Heart left ventricle (tissue), 13 donors: ENCODE results near the gene KLK14.

Experiments used
- CTCF ChIP-seq, 12 donors: fragments of 200-600 bp; sonication (generic) in 4 of 12; IDR thresholded peaks; one replicate each; pipeline versions ENCODE4 v1.5.0 to v1.8.0; 2018 to 2022; ENCODE audit warnings: antibody characterized with exemption in 12 of 12, mild to moderate bottlenecking in 5 of 12
- POLR2A ChIP-seq, 2 donors: fragments of 450-650 bp; IDR thresholded peaks; one replicate each; pipeline ENCODE4 v1.6.1; 2017; ENCODE audit warnings: antibody characterized with exemption in 2 of 2, mild to moderate bottlenecking in 2 of 2, moderate library complexity in 2 of 2
- donor health status: ischemic (EF 13 %, LVEDD 7.1; RV severe dilation, severe dysfunction).
- donor health status: DM: no; HTN: yes; CAD: no.
- donor health status: DM: no; HTN: no; CAD: no.
- donor health status: ischemic (EF 25% LVEDD 6.9; RV normal size, moderate dysfunction).
- donor health status: ischemic (EF 25% LVEDD 5.7; RV mildly dilated, moderate dysfunction).
- donor health status: ischemic (EF 35%, LVEDD 5.7; RV mildly dilated, moderate dysfunction).
- donor health status: nonischemic (EF 11% LVEDD 7.7; RV severe dilation, severe dysfunction).
- donor health status: DM: yes; HTN: yes; CAD: no.
- donor health status: PGD.
- donor health status: ischemic (EF 29% LVEDD 5.4; RV normal size, mild dysfunction).
- donor health status: nonischemic (EF 23%, LVEDD 6.1; RV moderate dilation, normal function).

GRCh38 chr19:51060336-51060735 is 22.4 kb downstream of the KLK14 start:
- TF ChIP-seq CTCF (IDR thresholded peaks at IDR 0.05) = no peak
- no peak for TF ChIP-seq POLR2A (IDR thresholded peaks at IDR 0.05)
